Right hindlimb (tissue), 1 donor: ENCODE measurements around the gene CLIC5.

ENCODE experiments used
- DNase-seq: peaks from one replicate; pipeline ENCODE4 v3.0.0-alpha.2; 2018

CLIC5 gene

GRCh38 chr6:45990162-45990561 is 25.5 kb downstream of the CLIC5 start:
- DNase-seq: no peak

GRCh38 chr6:45988635-45989034 is 27.0 kb downstream of the CLIC5 start:
- no peak for DNase-seq

DNA sequence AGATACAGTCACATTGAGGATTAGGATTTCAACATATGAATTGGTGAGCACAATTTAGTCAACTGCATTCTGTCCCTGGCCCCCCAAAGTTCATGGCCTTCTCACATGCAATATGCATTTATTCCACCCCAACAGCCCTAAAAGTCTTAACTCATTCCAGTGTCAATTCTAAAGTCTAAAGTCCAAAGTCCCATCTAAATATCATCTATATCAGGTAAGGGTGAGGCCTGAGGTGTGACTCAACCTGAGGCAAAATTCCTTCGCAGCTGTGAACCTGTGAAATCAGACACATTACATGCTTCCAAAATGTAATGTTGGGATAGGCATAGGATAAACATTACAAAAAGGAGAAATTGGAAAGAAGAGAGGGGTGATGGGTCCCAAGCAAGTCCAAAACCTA is 27.8 kb downstream of the CLIC5 start:
- no peak for DNase-seq

DNA sequence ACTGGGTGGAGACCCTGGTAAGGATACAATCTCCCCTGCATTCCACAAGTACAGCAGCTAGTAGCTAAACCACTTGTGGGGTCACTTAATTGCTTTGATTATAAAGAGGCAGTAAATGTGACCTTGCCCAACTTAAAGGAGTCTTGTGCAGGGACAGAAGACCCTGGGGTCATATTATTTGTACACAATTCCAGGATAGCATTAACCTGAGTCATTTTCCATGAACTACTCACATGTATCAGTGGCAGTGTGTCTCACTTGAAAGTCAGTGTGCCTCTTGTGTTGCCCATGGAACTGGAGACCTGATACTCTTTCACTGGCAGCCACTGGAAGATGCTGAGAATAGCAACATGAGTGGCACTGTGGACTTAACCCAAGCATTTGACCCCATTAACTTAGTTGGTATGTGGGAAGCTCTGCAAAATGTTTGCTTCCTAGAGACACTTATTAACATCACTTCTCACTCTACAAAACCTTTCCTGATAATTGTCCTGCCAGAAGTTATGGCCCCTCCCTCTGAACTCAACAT is 28.9 kb downstream of the CLIC5 start:
- DNase-seq: no peak

GRCh38 chr6:45984788-45985425 is 30.8 kb downstream of the CLIC5 start:
- DNase-seq: no peak

DNA sequence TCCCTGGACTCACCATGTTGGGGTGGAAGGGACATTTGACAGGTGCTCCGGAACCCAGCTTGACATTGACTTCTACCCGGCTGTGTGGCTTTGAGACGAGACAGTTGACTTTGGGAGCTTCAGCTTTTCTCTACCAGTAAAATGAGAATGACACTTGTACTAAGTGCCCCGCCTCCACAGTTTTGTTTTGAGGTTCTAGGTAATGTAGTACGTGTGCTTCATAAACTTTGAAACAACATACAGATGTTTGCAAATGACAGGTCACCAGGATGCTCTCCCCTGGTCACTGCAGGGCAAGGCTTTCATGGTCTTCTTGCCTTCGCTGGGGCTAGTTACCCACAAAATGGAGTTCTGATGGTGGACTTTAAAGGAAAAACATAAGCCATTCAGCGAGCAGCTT is 31.3 kb downstream of the CLIC5 start:
- no peak for DNase-seq

- DNase-seq: no peak
Observed at GRCh38 chr6:45983062-45983461, 32.6 kb downstream of the CLIC5 start.

GRCh38 chr6:45982280-45983036 is 33.2 kb downstream of the CLIC5 start:
- DNase-seq: no peak

DNA sequence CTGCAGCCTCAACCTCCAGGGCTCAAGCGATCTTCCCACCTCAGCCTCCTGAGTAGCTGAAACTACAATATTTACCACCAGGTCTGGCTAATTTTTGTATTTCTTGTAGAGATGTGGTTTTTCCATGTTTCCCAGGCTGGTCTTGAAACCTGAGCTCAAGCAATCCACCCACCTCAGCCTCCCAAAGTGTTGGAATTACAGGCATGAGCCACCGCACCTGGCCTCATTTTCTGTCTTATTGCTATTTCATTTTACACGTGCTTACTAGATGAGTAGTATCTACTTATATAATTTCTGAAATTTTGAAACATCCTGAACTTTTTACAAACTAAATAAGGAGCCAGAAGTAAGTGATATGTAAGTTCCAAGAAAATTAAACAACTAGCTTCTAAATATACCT is 34.6 kb downstream of the CLIC5 start:
- no peak for DNase-seq

DNA sequence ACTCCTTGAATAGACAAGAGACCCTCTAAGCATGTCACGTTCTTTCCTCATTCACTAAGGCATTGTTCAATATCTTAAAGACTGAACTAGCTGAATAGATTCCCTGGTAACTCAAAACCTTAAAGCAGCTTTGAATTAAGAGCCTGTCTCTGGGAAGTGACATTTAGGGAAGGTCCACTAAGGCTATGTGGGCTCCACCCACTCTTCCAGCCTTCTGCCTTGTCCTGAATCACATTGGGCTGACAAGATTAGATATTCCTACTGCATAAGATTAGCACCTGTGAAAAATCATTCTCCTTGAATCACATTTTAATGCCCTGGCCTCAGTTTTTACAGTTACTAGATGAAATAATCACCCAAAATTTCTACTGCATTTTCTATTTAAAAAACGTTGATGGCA is 36.3 kb downstream of the CLIC5 start:
- no peak for DNase-seq

DNA sequence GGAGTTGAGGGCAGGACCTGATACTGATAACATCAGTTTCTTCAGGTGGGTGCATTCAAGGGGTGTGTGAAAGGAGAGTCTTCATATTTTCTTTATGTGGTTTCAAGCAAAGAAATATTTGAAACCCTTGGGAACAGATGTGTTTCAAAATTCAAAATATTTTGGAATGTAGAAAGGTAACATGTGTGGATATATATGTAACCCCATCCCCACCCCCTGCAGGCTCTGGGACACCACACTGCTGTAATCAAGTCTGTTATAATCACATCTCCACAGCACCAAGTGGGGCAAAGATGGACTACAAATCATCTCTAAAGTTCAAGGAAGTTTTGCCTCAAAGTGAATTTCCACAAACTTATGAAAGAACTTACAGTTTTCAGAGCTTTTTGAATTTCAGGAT is 41.1 kb downstream of the CLIC5 start:
- DNase-seq: no peak

DNA sequence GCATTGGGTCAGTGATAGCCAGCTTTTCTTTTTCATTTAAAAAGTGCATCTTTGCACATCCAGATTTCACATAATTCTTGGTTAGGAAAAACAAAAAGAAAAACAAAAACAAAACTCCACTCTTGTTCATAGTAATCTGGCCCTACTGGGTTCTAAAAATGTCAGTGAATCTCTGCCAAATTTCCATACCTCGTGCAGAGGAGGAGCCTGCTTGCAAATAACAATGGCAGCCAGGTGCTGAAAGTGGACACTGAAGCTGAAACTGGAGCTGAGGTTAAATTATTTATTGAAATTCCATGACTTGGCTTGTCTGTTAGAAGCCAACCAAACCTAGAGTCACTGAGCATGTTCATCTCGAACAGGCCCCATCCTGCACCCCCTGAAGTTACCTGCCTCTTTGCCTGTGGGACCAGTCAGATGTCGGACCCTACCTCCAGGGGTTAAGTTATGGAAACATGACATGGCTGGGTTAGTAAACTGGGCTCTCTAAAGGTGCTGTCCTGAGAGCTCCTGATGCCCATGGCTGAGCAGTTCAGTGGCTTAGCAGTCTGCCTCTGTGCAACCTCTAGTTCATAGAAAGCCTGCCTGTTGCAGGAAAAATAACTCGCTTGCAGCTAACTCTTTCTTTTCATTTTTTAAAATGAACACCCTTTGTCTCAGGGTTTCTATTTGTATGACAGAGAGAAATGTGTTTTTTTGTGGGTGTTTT is 42.7 kb downstream of the CLIC5 start:
- DNase-seq: no peak

GRCh38 chr6:45971287-45971686 is 44.4 kb downstream of the CLIC5 start:
- DNase-seq: no peak

GRCh38 chr6:45970326-45970725 is 45.3 kb downstream of the CLIC5 start:
- no peak for DNase-seq

- DNase-seq: no peak
Observed at GRCh38 chr6:45969883-45970282, 45.8 kb downstream of the CLIC5 start.

DNA sequence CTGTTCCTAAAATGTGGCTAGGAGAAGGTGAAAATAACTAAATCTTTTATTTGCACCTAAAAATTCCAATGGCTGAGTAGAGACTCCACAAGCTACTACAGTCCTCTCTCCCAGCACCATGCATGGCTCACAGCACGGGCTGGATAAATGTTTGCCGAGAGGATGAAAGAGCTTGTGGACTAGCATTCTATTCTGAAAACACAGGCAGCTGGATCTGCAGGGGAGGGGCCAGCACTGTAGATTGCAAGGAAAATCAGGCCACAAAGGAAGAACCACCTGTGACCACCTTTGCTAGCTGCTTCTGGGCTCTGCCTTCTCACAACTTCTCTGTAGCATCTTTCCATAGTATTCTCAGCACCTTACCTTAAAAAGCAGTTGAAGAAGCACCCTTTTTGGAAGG is 46.6 kb downstream of the CLIC5 start:
- no peak for DNase-seq

DNA sequence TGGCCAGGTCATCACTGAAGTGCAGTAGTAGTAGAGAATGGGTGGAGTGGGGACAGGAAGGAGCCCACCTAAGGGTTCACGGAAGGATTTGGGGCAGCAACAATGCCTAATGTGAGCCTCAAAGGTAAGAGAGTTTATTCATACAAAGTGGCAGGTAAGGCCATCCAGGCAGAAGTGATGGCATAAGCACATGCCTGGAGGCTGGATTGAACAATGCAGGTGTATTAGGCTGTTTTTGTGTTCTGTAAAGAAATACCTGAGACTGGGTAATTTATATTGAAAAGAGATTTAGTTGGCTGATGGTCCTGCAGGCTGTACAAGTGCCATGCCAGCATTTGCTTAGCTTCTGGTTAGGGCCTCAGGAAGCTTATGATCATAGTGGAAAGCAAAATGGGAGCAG is 48.3 kb downstream of the CLIC5 start:
- DNase-seq: no peak

DNA sequence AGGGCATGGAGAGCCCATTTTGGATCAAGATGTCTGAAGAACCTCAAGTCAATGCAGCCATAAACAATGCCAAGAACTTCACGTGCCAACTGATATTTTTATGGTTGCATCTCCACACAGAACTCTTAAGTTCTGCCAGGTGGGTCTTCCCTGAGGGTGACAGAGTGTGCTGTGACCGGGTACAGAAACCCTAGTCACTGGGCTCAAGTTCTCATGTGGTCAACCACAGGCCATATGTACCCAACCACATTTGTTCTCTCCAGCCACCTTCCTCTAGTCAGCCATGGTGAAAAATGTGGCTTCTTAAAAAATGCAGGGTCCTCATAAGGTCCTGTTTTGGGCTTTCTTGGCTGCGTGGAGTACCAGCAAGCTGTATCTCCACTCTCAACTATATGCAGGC is 48.9 kb downstream of the CLIC5 start:
- DNase-seq: no peak

GRCh38 chr6:45966340-45966739 is 49.3 kb downstream of the CLIC5 start:
- DNase-seq: no peak

DNA sequence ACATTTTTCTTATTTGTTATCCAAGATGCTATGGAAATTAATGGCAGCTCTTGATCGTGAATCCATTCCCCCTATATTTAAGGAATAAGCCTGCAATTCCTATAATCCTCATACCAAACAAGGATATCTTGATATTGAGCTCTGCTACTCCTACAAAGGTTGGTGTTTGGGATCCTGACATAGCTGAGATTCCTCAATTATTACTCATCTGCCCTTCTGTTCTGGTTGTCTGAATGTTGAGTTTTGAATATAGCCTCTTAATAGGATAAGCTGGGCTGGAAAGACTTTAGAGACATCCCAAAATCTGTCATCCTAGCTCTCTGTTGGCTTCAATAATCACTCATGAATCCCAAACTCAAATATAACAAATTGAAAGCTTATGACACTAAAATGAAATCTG is 49.9 kb downstream of the CLIC5 start:
- DNase-seq: no peak

DNA sequence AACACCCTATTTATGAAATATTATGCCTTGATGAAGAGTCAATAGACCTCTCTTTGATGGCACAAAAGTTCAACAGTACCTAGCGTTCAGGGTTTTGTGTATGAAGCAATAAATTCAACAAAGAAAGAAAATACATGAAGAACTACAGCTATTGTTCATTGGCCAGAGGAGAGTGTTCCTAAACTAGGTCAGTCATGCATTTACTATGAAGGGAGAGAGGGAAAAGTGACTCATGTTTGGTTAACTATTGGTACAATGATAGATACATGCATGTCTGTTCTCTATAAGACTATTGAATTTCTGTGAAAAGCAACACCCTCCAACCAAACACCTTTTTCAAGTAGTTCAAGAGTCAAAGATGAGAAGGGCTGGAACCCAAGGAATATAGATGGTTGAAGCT is 50.7 kb downstream of the CLIC5 start:
- DNase-seq: no peak

DNA sequence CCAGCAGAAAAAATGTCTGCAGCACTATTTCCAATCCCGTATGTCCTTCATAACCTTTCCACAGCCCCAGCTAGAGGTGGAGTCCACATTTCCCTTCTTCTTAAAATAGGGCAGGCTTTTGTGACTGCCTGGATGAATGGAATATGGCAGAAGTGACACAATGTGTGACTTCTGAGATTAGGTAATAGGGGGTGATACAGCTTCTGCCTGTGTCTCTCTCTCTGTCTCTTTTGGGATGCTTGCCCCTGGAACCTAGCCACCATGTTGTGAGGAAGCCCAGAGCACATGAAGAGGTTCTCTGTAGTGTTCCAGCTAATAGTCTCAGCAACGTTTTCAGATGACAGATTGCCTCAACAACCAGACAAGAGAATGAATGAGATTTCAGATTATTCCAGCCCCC is 51.4 kb downstream of the CLIC5 start:
- DNase-seq: no peak

- no peak for DNase-seq
Observed at GRCh38 chr6:45963896-45964295, 51.8 kb downstream of the CLIC5 start.

GRCh38 chr6:45961125-45961524 is 54.5 kb downstream of the CLIC5 start:
- no peak for DNase-seq
